22Rv1 (cell line): Measurements from ENCODE around the gene PCSK2.

Source experiments
- CTCF ChIP-seq: fragments of 450-650 bp; IDR thresholded peaks from 2 replicates; pipeline ENCODE4 v1.5.1; 2017; ENCODE audit warnings: mild to moderate bottlenecking
- ZFX ChIP-seq: fragments of 450-650 bp; IDR thresholded peaks from 2 replicates; pipeline ENCODE4 v1.6.1; 2017; ENCODE audit warnings: antibody characterized with exemption, borderline replicate concordance

DNA sequence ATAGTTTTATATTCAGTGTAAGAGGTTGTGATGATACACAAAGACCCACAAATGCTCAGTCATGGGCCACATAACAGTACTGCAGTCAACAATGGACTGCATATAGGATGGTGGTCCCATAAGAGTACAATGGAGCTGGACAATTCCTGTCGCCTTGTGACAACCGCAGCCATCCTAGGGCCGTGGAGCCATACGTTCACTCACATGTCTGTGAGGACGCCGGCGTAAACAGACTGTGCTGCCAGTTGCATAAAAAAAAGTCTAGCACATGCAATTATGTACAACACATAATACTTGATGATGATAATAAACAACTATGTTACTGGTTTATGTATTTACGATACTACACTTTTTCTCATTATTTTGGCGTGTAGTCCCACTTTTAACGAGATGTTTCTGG is 273.4 kb downstream of the PCSK2 start:
- no peak for TF ChIP-seq CTCF
- no peak for TF ChIP-seq ZFX
